ENCODE data around the gene SP140L.

SP140L gene

GRCh38 chr2:230343747-230344146 is 16.8 kb downstream of the SP140L start:
- WGBS, 2 experiments (ENCODE audit: insufficient coverage in 2 of 2), result 40% methylated on average over 1 of the region's 1 CpG; no CpG with 5 or more reads in 1 of the 2 experiments
- Histone ChIP-seq H3K27ac (ENCODE audit: low read depth, low read length, severe bottlenecking) (no peak overlapping the region), H3K4me1 (ENCODE audit: control insufficient read depth, insufficient read depth, low read length, poor library complexity, severe bottlenecking) (peaks cover 2% of the 10 kb centered on the region), H3K4me3 (ENCODE audit: extremely low read depth, insufficient read depth, low read length, poor library complexity, severe bottlenecking) (no peak overlapping the region), H3K9me3 (ENCODE audit: control insufficient read depth, low read length) (peaks cover 5% of the 10 kb centered on the region), H3K36me3 (ENCODE audit: control insufficient read depth, insufficient read depth, low read length) (no peaks in the 10 kb centered on the region)

DNA sequence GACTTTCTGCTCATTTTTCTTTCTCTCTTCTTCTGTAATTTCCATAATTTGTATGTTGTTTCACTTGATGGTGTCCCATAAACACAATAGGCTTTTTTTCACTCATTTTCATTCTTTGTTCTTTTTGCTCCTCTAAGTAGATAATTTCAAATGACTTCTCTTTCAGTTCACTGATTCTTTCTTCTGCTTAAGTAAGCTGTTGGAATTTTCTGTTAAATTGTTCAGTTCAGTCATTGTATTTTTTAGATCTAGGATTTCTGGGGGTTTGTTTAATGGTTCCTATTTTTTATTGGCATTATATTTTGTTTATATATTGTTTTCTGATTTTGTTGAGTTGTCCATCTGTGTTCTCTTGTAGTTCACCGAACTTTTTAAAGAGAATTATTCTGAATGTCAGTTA is 19.5 kb downstream of the SP140L start:
- Histone ChIP-seq H3K4me3 (ENCODE audit: extremely low read depth, insufficient read depth, low read length, poor library complexity, severe bottlenecking) (no peak overlapping the region), H3K9me3 (ENCODE audit: control insufficient read depth, low read length) (peaks cover 5% of the 10 kb centered on the region), H3K4me1 (ENCODE audit: control insufficient read depth, insufficient read depth, low read length, poor library complexity, severe bottlenecking) (peaks cover 2% of the 10 kb centered on the region), H3K27ac (ENCODE audit: low read depth, low read length, severe bottlenecking) (no peak overlapping the region), H3K36me3 (ENCODE audit: control insufficient read depth, insufficient read depth, low read length) (no peaks in the 10 kb centered on the region)
- WGBS, 2 experiments (ENCODE audit: insufficient coverage in 2 of 2), result no CpG with 5 or more reads among the region's 1 CpG

- Histone ChIP-seq H3K4me1 (ENCODE audit: control insufficient read depth, insufficient read depth, low read length, poor library complexity, severe bottlenecking) (peaks cover 2% of the 10 kb centered on the region), H3K9me3 (ENCODE audit: control insufficient read depth, low read length) (peaks cover 5% of the 10 kb centered on the region), H3K4me3 (ENCODE audit: extremely low read depth, insufficient read depth, low read length, poor library complexity, severe bottlenecking) (no peak overlapping the region), H3K27ac (ENCODE audit: low read depth, low read length, severe bottlenecking) (no peak overlapping the region), H3K36me3 (ENCODE audit: control insufficient read depth, insufficient read depth, low read length) (no peaks in the 10 kb centered on the region)
- WGBS, 2 experiments (ENCODE audit: insufficient coverage in 2 of 2), result 67% methylated on average over 1 of the region's 1 CpG; no CpG with 5 or more reads in 1 of the 2 experiments
Measured at GRCh38 chr2:230346921-230347533, 20.0 kb downstream of the SP140L start.

DNA sequence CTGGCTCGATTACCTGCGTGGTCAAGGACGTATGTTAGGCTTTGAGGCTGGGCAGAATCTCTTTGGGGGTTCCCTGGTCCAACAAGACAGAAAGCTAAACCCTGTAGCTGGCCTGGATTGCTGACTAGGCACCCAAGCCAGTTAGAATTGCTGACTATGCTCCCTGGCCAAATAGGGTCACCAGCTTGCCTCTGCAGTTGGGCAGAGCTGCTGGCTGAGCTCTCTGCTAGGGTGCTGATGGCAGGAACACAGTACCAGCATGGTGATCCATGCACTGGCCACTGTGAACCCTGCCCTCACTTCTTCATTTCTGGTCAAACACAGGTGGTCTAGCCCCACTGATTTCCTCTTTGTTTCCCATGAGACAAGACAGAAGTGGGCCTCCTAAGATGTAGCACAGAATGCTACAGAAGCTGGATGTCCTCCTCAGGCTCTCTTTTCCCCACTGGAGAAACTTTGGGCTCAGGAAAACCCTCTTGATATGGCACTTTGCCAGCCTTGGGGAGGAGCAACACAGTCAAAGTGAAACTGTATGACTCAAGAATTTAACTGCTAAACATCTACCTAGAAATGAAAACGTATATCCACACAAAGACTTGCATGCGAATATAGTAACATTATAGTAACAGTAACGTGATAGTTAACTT is 20.8 kb downstream of the SP140L start:
- Histone ChIP-seq H3K36me3 (ENCODE audit: control insufficient read depth, insufficient read depth, low read length) (no peaks in the 10 kb centered on the region), H3K27ac (ENCODE audit: low read depth, low read length, severe bottlenecking) (no peak overlapping the region), H3K4me1 (ENCODE audit: control insufficient read depth, insufficient read depth, low read length, poor library complexity, severe bottlenecking) (peaks cover 2% of the 10 kb centered on the region), H3K9me3 (ENCODE audit: control insufficient read depth, low read length) (peaks cover 5% of the 10 kb centered on the region), H3K4me3 (ENCODE audit: extremely low read depth, insufficient read depth, low read length, poor library complexity, severe bottlenecking) (no peak overlapping the region)
- 90% methylated on average over 3 to 6 of the region's 6 CpGs for WGBS, 2 experiments (ENCODE audit: insufficient coverage in 2 of 2)

DNA sequence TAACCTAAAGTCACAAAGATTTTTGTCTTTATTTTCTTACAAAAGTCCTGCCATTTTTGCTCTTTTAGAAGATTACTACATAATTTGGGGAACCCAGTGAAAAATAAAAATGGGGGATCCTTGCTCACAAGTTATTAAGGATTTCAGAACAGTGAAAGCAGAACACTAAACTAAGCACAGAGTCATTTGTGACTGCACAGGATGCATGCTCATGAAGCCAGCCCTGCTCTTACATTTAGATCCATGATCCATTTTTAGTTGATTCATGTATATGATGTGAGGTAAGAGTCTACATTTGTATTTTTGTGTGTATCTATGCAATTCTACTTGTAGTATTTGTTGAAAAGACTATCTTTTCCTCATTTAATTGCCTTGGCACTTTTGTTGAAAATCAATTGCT is 21.8 kb downstream of the SP140L start:
- Histone ChIP-seq H3K9me3 (ENCODE audit: control insufficient read depth, low read length) (peaks cover 5% of the 10 kb centered on the region), H3K4me3 (ENCODE audit: extremely low read depth, insufficient read depth, low read length, poor library complexity, severe bottlenecking) (no peak overlapping the region)

DNA sequence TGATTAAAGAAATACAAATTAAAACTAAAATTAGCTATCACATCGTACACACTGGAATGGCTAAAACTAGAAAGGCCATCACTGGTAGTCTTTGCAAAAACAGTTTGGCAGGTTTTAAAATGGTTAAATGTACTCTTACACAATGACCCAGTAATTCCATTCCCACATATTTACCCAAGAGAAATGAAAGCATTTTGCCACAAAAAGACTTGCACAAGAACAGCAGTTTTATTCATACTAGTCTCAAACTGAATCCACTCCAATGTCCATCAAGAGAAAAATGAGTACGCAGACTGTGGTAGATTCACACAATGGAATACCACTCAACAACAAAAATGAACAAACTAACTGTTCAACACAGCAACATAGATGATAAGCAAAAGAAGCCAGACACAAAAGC is 29.1 kb downstream of the SP140L start:
- Histone ChIP-seq H3K27ac (ENCODE audit: low read depth, low read length, severe bottlenecking) (no peak overlapping the region), H3K36me3 (ENCODE audit: control insufficient read depth, insufficient read depth, low read length) (no peaks in the 10 kb centered on the region), H3K4me1 (ENCODE audit: control insufficient read depth, insufficient read depth, low read length, poor library complexity, severe bottlenecking) (no peaks in the 10 kb centered on the region), H3K9me3 (ENCODE audit: control insufficient read depth, low read length) (no peaks in the 10 kb centered on the region), H3K4me3 (ENCODE audit: extremely low read depth, insufficient read depth, low read length, poor library complexity, severe bottlenecking) (no peak overlapping the region)
- 83 to 100% methylated on average over 1 of the region's 2 CpGs for WGBS, 2 experiments (ENCODE audit: insufficient coverage in 2 of 2)

More for the DNA sequence above, 21.8 kb downstream of the SP140L start:
- H3K4me1 ChIP-seq (ENCODE audit: control insufficient read depth, insufficient read depth, low read length, poor library complexity, severe bottlenecking), result peaks cover under 1% of the 10 kb centered on the region
- no peaks in the 10 kb centered on the region for H3K36me3 ChIP-seq (ENCODE audit: control insufficient read depth, insufficient read depth, low read length)
- H3K27ac ChIP-seq (ENCODE audit: low read depth, low read length, severe bottlenecking), result no peak overlapping the region

DNA sequence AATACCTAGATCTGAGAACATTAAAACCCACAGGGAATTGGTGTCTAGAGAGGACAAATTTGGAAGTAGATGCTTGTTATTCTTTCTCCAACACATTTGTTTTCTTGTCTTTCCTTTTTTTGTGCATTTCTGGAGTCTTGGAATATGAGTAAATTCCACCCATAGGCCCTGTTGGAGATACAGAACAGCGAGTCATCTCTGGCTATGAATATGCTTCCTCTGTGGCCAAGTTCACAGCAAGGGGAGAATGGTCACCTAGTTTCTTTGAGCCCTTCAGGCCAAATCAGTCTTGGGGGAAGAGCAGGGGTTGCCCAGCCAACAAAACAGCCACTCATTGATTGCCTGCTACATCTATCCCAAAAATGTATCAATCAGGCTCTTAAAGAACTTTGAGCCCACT is 31.3 kb downstream of the SP140L start:
- H3K4me1 ChIP-seq (ENCODE audit: control insufficient read depth, insufficient read depth, low read length, poor library complexity, severe bottlenecking), result no peaks in the 10 kb centered on the region
- H3K4me3 ChIP-seq (ENCODE audit: extremely low read depth, insufficient read depth, low read length, poor library complexity, severe bottlenecking), result no peak overlapping the region
- H3K27ac ChIP-seq (ENCODE audit: low read depth, low read length, severe bottlenecking), result no peak overlapping the region
- no peaks in the 10 kb centered on the region for H3K9me3 ChIP-seq (ENCODE audit: control insufficient read depth, low read length)
- 71 to 100% methylated on average over 1 of the region's 1 CpG for WGBS, 2 experiments (ENCODE audit: insufficient coverage in 2 of 2)
- H3K36me3 ChIP-seq (ENCODE audit: control insufficient read depth, insufficient read depth, low read length), result no peaks in the 10 kb centered on the region

DNA sequence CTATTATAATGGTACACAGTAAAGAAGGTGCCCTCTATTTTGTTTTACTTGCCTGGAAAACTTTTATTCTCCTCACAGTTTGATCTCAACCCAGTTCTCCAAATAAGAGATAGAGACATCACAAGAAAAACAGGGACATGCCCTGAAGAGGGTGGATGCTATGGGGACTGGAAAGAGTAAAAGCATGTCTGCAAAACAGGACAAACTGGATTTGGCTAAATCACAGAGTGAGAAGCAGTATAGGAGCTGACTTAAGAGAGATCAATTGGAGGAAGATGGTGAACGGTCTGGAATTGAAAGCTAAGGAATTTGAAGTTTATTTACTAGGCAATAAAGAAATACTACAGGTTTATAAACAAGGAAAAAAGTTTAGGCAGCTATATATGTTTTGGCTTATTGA is 33.0 kb downstream of the SP140L start:
- H3K4me3 ChIP-seq (ENCODE audit: extremely low read depth, insufficient read depth, low read length, poor library complexity, severe bottlenecking), result no peak overlapping the region
- no peaks in the 10 kb centered on the region for H3K36me3 ChIP-seq (ENCODE audit: control insufficient read depth, insufficient read depth, low read length)
- H3K9me3 ChIP-seq (ENCODE audit: control insufficient read depth, low read length), result no peaks in the 10 kb centered on the region
- WGBS, 2 experiments (ENCODE audit: insufficient coverage in 2 of 2), result no CpG with 5 or more reads among the region's 1 CpG
- H3K27ac ChIP-seq (ENCODE audit: low read depth, low read length, severe bottlenecking), result no peak overlapping the region
- H3K4me1 ChIP-seq (ENCODE audit: control insufficient read depth, insufficient read depth, low read length, poor library complexity, severe bottlenecking), result no peaks in the 10 kb centered on the region

DNA sequence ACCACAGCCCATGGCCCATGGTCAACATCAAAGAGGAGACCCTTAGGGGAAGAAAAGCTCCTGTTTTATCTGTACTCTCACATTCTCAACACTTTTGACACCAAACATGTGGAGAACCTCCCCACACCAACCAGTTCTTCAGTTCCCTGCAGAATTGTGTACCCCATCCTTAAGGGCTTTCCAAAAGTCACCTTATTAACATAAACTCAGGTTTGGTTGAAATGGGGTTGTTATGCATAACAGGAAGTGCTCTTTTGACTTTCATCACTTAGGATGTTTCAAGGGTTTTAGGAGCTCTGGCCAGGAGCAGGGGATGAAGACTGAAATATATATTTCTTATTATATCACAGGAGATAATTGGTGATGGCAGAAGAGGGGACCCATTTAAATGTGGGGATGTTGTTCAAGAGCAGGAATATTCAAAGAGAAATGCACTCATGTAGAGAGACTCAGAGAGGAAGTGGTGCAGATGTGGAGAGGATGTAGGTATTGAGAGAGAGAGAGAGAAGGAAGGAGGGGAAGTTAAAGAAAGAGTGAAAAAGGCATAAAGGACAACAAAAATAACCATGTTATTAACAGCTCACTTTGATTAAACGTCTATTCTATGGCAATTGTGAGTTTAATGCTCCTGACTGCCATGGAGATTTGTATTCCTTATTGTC is 35.2 kb downstream of the SP140L start:
- no peaks in the 10 kb centered on the region for H3K36me3 ChIP-seq (ENCODE audit: control insufficient read depth, insufficient read depth, low read length)
- H3K9me3 ChIP-seq (ENCODE audit: control insufficient read depth, low read length), result no peaks in the 10 kb centered on the region
- H3K4me3 ChIP-seq (ENCODE audit: extremely low read depth, insufficient read depth, low read length, poor library complexity, severe bottlenecking), result no peak overlapping the region
- H3K27ac ChIP-seq (ENCODE audit: low read depth, low read length, severe bottlenecking), result no peak overlapping the region
- WGBS, 2 experiments (ENCODE audit: insufficient coverage in 2 of 2), result 80% methylated on average over 1 of the region's 1 CpG; no CpG with 5 or more reads in 1 of the 2 experiments
- no peaks in the 10 kb centered on the region for H3K4me1 ChIP-seq (ENCODE audit: control insufficient read depth, insufficient read depth, low read length, poor library complexity, severe bottlenecking)

DNA sequence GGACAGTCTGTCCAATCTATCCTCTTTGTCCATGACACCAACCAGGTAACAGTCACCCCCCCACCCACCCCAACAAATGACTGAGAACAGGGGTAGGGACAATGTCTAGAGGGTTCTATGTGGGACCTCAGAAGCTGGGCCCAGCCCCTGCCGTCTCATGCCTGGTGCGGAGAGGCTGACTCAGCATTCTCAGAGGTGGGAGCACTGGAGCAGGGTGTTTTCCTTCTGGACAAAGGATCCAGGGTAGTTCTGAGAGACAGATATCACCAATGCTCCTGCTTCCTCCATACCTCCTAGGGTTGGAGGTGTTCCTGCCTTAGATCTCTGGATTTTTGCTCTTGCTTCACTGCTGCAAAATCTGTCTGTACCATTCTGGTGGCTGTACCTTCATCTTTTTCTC is 55.1 kb downstream of the SP140L start:
- no peaks in the 10 kb centered on the region for H3K36me3 ChIP-seq (ENCODE audit: control insufficient read depth, insufficient read depth, low read length)
- no peak overlapping the region for H3K27ac ChIP-seq (ENCODE audit: low read depth, low read length, severe bottlenecking)
- no peaks in the 10 kb centered on the region for H3K9me3 ChIP-seq (ENCODE audit: control insufficient read depth, low read length)
- H3K4me3 ChIP-seq (ENCODE audit: extremely low read depth, insufficient read depth, low read length, poor library complexity, severe bottlenecking), result no peak overlapping the region
- no peaks in the 10 kb centered on the region for H3K4me1 ChIP-seq (ENCODE audit: control insufficient read depth, insufficient read depth, low read length, poor library complexity, severe bottlenecking)
- 92% methylated on average over 2 of the region's 2 CpGs; no CpG with 5 or more reads in 1 of the 2 experiments for WGBS, 2 experiments (ENCODE audit: insufficient coverage in 2 of 2)

- 75 to 81% methylated on average over 3 to 5 of the region's 5 CpGs for WGBS, 2 experiments (ENCODE audit: insufficient coverage in 2 of 2)
- Histone ChIP-seq H3K27ac (ENCODE audit: low read depth, low read length, severe bottlenecking) (no peak overlapping the region), H3K4me3 (ENCODE audit: extremely low read depth, insufficient read depth, low read length, poor library complexity, severe bottlenecking) (no peak overlapping the region), H3K9me3 (ENCODE audit: control insufficient read depth, low read length) (no peaks in the 10 kb centered on the region), H3K36me3 (ENCODE audit: control insufficient read depth, insufficient read depth, low read length) (no peaks in the 10 kb centered on the region), H3K4me1 (ENCODE audit: control insufficient read depth, insufficient read depth, low read length, poor library complexity, severe bottlenecking) (no peaks in the 10 kb centered on the region)
Measured at GRCh38 chr2:230383453-230383852, 56.5 kb downstream of the SP140L start.
